SK-N-DZ (cell line): ENCODE measurements around the gene DUSP22.
"Not testable (repeated sequence)": the region's sequence is repeated elsewhere in the genome, so short reads cannot be mapped to it uniquely, and the experiment has no call there.

Source experiments
- DNase-seq: peaks from one replicate; pipeline ENCODE4 v3.0.0-alpha.2; 2015; ENCODE audit warnings: low spot score

The DUSP22 gene

DNA sequence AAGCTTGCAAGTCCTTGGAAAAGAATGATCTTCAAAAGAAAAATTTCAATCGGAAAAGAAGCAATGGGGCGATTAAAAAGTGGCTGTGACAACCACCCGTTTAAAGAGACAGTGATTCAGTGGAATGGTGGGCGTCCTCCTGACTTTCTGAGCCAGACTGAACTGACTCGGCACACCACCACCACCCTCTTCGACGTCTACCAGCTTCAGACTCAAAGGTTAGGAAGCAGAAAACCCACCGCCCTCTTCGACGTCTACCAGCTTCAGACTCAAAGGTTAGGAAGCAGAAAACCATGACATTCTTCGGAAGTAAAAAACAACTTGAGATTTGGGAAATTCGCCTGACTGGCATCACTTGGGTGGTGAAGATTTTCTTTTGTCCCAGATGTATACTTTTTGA is 71.0 kb downstream of the DUSP22 start:
- DNase-seq, result no peak

DNA sequence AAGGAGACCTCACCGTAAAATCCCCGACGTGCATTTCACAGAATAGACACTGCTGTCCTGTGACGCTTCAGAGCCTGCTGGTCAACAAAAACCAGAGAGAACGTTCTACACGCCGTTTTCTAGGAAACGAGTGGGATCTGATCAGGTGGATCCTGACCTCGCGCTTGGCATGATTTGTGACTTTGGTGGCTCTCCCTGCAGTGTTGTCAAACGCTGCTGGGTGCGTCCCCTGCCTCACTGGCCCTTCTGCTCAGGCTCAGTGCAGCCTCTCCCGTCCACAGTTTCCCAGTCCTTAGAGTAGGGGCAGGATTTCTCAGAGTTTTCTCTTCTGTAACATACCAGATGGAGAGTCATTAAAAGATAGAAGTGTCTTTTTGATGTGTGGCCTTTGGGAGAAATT is 71.6 kb downstream of the DUSP22 start:
- no peak for DNase-seq

DNA sequence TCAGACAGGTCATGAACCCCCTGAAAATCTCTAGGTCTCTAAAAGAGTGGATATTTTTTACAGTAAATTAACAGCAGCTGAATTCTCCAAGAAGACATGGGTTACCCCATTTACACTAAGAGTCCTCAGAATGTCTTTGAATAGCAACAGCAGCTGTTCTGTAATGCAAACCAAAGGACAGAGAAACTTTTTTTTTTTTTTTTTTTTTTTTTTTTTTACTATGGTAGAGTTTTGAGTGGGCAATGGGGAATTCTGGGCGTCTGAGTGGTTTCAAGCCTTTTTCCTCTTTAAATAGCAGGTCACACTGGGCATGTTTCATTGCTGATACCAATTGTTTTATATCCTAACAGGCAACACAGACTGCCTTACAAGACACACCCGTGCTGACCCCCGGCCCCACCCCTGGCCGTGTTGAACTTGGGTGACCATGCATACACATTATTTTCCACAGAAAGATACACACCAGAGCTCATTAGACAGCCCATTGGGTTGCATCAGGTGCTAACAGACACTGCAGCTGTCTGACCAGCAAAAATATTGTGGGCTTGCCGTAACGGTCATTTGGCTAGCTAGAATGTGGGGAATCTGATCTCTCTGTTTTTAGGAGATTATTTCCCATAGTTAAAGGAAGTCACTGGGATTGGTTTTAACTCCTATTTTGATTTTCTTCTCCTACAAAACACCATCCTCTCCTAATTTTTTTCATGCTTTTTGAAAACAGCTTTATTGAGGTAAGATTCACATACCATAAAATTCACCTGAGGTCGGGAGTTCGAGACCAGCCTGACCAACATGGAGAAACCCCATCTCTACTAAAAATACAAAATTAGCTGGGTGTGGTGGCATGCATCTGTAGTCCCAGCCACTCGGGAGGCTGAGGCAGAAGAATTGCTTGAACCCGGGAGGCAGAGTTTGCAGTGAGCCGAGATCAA is 72.6 kb downstream of the DUSP22 start:
- DNase-seq, result no peak

DNA sequence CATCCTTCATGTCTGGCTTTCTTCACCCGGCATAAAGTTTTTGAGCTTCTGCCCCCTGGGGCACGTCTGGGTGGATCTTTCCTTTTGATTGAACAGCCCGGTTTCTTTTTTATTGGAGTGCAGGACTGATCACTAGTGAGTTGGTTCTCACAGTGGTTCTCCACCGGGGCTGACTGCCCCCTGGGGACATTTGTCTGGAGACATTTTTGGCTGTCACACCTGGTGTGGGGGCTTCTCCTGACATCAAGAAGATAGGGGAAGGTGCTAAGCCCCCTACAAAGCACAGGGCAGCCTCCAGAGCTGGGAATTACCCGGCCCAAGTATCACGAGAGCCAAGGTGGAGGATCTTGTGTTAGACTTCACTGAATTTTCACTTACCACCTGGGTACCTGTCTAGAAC is 73.5 kb downstream of the DUSP22 start:
- no peak for DNase-seq

DNA sequence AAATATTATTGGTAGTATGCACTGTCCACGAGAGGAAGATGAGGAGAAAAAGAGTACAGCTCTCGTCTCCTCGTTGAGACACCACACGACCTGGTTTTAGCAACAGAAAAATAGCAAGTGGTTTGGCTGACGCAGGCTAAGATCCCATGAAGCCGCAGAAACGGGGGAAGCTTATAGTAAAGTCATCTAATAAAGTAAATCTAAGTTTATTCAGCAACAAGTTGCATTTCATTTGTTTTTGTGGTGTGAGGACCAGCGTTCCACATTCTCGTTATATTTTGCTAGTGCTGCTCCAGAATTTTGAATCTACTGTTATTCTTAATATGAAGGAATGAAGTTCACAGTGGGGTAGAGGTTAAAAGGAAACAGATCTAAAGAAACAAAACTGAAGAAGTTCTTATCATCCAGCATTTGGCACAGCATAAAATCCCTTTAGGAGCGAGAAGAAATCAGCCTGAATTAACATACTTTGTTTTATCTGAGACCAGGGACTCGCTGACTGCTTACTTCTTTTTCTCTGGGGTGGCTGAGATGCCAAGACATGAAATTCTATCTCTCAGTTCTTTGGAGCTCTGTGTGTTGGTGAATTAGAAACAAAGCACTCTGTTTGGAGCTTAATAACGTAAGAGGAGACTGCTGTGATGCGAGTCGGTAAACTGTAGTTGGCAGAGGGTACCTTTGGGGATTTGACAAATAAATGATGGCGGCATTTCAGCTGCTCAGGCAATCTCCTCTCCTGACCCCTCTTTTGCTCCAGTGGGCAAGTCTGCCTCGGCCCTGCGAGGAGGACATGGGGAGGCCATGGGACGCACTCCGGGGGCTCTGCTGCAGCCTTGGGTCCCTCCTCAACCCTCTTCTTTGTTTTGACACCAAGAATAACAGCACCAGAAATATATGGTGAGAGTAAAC is 74.4 kb downstream of the DUSP22 start:
- no peak for DNase-seq

DNA sequence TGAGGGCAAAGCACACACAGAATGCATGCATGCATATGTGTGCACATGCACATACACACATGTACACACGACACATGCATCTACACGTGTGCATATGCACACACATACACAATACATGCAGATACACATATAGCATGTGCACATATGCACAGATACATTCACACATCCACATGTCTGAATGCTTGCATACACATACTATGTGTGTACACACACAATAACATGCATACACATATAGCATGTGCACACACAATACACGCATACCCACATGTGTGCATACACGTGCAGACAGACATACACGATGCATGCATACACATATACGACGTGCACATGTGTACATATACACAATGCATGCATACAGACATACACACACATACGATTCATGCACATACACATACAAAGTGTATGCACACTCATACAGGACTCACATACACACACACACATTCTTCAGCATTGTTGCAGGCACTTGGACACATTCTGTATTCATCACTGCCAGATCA is 75.1 kb downstream of the DUSP22 start:
- DNase-seq, result no peak

DNA sequence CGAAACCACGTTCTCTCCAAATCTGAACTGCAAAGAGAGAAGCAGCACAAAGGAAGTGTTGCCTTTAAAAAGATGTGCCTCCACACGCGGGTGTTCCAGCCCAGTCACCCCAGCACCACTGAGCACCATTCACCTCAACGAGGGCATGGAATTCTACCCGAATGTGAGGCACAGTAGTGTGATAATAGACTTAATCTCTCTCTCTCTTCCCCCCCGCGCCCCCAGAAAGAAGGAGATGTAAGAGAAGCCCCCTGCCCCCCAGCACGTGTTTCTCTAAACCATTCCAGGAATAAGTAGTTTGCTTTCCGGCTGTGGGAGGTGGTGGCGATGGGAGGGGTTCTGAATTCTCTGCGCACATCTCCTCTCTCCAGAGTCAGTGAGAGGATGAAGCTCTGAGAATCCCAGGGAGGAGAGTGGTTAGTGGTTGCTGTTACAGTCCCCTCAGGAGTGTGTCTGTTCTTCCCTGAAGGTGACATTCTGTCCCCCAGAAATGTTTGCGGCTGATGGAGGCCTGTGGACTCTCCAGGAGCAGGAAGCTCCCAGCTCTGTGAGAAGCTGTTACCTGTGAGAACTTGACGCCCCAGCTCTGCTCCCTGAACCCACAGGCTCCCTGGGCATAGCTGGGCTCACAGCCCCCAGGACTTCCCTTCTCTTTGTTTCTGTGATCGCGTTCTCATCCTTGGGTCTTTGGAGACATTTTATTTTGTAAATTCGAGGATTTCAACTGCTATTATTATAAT is 75.8 kb downstream of the DUSP22 start:
- DNase-seq, result no peak

DNA sequence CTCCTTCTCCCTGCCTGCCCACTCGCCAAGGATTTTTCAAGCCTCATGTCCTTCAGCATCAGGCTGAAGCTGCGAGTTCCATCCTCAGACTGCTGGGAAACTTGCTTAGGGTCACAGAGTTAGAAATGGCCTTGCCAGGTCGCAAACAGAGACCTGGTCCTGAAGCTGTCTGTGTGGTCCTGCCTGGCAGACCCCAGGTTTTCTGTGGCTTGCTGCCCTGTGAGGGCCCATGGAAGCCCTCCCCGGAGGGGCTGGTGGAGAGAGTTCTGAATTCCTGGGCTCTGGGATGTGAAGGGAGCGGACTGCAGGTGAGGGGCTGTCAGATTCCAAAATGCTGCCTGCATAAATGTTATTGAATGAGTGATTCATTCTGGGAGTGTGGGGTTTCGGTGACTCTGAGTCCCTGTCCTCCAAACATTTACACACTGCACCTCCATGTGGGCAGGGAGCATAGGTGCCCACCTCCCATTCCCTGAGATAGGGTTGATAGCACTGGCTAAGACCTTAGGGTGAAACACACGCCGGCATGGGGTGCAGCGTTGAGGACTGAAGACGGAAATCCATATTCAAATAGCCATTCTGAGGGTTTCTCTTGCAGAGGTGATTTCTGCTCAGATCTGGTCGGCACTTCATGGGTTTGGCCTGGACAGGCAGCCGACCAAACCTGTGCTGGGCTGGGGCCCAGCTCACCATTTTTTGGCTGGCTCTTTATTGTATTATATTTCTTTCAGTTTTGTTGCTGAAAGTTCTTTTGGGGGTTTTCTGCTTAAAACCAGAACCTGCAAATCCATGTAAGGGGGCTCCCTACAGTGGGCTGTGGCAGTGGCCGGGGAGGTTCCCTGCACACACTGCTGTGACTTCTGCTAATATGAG is 77.5 kb downstream of the DUSP22 start:
- no peak for DNase-seq

DNA sequence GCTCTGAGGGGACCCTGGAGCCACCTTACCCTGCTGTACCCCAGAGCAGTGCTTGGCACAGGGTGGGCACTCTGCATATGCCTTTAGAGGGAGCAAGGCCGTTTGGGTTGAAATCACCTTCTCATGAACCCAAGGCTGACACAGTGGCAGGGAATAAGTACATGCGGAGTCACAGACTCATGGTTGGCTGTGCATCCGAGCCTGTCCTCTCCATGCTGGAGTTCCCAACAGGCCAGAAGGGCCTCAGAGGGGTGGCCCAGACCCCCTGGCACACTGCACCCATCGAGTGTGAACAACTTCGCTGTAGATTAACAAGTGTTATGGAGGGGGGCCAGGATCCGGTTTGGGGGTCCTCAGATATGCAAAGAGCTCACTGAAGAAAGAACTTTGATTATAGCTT is 78.3 kb downstream of the DUSP22 start:
- DNase-seq, result no peak

DNA sequence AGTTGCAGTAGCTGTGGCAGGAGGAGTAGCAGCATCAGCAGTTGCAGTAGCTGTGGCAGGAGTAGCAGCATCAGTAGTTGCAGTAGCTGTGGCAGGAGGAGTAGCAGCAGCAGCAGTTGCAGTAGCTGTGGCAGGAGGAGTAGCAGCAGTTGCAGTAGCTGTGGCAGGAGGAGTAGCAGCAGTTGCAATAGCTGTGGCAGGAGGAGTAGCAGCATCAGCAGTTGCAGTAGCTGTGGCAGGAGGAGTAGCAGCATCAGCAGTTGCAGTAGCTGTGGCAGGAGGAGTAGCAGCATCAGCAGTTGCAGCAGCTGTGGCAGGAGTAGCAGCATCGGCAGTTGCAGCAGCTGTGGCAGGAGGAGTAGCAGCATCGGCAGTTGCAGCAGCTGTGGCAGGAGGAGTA is 79.6 kb downstream of the DUSP22 start:
- DNase-seq, result not testable (repeated sequence)

DNA sequence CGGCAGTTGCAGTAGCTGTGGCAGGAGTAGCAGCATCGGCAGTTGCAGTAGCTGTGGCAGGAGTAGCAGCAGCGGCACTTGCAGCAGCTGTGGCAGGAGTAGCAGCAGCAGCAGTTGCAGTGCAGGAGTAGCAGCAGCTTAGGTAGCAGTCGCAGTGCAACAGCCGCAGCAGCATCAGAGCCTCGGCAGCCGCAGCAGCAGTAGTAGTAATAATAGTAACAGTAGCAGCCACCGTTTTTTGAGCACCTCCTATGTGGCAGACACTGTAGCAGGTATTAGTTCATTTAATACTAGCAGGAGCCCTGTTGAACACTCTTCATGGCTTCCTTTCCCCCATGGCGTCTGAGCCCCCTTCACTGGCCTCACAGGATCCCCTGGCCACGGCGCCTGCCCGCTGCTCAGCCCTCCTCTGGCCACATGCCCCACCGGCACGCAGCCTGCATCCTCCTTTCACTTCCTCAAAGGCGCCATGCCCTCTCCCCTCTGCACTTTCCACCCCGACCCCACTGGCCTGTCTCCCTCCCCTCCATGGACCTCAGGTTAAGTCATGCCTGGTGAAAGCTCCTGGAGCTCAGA is 80.1 kb downstream of the DUSP22 start:
- DNase-seq, result no peak

DNA sequence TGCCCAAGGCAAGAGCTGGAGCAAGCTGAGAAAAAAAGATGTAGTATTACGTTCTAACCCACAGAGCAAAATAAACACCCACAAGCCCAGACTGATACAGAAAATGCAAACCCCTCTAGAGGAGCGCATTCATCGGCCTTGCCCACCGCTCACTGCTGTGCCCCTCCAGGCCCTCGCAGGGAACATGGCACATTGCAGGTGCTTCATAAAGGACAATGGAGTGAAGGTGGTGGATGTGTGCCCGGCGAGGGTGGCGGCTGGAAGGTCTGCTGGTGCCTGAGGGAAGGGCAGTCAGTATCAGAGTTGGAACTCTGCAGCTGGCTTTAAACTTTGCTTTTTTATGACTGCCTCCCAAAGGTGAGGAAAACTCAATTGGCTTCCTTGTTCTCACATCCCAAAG is 80.7 kb downstream of the DUSP22 start:
- DNase-seq, result no peak

DNA sequence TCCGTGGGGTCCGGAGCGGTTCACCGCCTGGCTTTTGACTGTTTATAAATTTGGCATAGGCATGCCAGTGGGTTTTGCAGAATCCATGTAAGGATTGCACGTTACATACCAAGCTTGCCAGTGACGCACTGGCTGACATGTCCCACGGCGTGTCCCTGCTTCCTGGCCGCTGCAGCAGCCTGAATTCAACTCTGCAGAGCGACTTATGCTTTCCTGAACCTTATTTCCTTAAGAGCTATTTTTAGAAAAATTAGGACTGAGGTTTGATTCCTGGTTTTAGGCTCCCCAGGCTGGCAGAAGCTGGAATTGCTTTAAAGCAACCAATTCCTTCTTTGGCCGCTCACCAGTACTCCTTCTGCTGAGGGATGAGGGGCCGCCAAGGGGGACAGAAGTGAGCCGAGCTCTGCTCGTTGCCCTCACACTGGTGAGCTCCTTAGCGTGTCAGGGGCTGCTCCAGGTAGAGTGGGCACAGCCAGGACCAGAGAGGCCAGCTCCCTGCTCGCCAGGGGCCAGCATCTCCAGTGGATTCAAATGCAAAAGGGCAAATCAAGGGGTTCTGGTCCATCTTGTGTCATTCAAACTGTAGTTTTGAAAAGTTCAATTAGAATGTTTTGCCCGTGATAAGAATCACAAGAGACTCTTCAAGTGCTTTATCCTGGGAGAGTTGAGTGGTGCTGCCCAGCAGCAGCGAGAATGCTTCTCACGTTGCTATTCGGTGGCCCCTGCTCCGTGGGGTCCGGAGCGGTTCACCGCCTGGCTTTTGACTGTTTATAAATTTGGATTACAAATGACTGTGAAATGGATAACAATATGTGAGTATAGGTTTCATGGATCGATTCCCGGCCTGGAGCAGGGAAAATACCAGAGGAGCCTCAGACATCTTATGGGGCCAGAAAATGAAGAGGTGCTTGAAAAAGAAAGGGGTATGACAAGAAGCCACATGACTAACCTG is 81.8 kb downstream of the DUSP22 start:
- no peak for DNase-seq

DNA sequence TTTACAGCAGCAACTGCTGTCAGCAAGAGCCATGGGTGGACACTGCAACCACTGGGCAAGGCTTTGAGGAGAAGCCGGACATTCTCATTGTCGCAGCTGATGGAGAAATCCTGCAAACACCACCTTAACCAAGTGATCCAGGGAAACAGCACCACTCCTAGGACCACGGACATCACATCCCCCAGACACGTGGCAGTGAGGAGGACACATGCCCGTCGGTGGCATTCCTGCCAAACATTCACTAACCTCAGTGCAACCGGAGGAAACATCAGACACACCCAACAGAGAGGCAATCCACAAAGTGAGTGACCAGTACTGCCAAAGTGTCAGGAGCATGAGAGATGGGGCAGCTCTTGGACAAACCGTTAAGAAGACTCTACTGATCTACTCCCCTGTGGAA is 82.7 kb downstream of the DUSP22 start:
- no peak for DNase-seq

DNA sequence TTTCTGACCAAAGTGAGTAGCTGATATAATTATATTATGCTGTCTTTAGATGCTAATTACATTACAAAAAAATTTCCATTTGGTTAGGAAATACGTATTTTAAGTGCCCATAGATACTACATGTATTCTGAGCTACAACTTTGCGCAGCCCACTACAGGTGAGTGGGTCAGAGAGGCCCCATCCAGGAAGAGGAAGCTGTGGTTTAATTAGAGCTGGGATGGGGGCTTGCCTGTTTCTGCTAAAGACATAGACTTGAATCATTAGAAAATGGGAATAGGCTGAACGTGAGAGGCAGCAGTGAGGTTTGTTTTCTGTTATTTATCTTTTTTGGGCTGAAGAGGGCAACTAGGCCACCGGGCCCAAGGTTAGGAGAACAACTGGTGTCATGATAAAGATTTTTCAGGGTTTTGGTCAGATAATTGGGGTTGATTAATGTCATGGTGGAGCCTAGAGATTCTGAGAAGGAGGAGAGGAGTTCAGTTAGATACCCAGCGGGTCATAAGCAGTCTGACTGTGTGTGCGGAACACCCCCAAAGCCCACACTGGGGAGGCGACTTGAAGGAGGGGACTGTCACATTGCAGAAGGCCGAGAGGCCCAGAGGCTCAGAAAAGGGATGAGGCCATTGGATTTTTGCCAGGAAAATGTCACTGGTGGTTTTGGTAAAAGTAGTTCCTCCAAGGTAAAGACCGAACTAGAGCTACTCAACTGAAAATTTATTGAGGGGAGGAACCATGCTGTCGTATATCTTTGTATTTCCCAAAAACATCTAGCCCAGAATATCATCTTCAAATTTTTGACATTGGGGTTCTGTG is 84.7 kb downstream of the DUSP22 start:
- no peak for DNase-seq

DNA sequence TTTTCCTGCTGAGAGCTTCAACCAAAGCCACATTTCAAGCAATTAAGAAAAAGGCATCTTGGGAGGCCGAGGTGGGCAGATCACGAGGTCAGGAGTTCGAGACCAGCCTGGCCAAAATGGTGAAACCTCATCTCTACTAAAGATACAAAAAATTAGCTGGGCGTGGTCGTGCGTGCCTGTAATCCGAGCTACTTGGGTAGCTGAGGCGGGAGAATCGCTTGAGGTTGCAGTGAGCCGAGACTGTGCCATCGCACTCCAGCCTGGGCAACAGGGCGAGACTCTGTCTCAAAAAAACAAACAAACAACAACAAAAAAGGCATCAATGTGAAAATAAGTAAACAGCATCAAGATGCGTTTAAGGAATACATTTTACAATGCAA is 85.3 kb downstream of the DUSP22 start:
- not testable (repeated sequence) for DNase-seq

DNA sequence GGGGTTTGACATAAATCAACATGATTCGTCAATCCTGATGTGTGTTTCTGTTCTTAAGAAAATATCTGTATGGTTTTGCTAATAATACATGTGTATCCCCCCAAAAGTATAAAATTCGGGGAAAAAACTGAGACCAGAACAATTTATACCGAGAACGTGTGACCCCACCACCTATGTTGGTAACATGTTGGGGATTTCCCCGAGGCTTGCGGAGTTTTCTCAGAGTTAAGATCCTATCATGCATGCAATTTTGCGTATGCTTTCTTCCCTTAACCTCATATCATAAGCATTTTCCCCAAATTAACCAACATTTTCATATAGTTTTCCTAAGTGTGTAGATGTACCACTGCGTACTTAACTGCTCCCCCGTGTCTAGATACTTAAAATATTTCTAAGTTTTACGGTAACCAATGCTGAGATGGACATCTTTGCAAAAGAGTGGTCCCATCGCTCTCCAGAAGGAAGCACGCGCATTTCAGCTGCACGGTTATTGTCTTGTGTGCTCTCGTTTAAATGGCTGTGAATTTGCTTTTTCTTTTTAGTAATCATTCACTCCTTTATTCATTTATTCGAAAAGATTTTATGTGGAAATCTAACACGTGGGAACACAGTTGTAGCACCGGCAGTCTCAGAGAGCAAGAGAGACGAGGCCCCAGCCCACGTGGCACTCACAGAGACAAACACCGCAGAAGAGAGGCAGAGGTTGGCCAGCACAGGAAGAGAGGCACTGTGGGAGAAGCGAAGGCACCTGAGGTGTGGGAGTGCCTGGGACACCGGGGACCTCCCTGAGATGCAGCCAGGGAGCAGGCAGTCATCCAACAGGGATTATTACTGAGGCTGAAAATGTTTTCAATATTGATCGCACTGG is 86.0 kb downstream of the DUSP22 start:
- DNase-seq, result no peak
